ENCODE data around the gene MAPK10. TPM values are rescaled to one million over a fixed set of nuclear protein-coding genes. Genes with fewer than 3 reads are reported as not detected.

MAPK10 gene
- total RNA-seq, 6 experiments from 2014 or later, result 0.79 to 1.8 (median 1.1) TPM

DNA sequence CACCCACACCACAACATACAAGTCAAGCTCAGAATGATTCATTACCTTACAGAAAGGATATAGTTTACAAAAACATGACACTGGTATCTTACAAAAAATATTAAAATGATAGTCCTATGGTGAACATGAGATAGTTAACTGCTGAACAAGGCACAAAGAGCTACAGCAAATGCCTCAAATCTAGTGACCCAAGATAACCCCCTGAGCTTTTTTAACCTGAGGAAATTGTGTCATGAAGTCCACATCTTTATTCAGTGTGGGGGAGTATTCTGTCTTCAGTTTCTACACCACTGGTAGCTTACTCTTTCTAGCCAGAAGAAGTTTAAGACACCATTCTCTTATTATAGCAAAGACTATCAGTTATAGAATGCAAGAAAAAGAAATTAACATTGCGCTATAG, 218.7 kb downstream of the MAPK10 start:
- Mint-ChIP-seq H3K27me3 (ENCODE audit: insufficient read depth) (no peaks in the 10 kb centered on the region), H3K9me3 (no peaks in the 10 kb centered on the region), H3K27ac (no peak overlapping the region), H3K4me1 (ENCODE audit: low read depth) (no peaks in the 10 kb centered on the region), H3K36me3 (ENCODE audit: low read depth) (no peaks in the 10 kb centered on the region), H3K4me3 (no peak overlapping the region)
- DNase-seq, result no peak
- TF ChIP-seq, protein P1, sequence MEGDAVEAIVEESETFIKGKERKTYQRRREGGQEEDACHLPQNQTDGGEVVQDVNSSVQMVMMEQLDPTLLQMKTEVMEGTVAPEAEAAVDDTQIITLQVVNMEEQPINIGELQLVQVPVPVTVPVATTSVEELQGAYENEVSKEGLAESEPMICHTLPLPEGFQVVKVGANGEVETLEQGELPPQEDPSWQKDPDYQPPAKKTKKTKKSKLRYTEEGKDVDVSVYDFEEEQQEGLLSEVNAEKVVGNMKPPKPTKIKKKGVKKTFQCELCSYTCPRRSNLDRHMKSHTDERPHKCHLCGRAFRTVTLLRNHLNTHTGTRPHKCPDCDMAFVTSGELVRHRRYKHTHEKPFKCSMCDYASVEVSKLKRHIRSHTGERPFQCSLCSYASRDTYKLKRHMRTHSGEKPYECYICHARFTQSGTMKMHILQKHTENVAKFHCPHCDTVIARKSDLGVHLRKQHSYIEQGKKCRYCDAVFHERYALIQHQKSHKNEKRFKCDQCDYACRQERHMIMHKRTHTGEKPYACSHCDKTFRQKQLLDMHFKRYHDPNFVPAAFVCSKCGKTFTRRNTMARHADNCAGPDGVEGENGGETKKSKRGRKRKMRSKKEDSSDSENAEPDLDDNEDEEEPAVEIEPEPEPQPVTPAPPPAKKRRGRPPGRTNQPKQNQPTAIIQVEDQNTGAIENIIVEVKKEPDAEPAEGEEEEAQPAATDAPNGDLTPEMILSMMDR (IDR thresholded peaks at IDR 0.05), result no peak

DNA sequence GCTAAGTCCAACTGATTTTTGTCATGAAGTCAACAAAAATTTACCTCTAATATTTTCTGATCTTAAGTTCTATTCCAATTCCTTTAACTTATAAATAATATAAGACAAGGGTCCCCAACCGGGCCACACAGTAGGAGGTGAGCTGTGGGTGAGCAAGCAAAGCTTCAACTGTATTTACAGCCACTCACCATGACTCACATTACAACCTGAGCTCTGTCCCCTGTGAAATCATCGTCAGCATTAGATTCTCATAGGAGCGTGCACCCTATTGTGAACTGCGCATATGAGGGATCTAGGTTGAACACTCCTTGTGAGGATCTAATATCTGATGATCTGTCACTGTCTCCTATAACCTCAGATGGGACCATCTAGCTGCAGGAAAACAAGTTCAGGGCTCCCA, 227.4 kb downstream of the MAPK10 start:
- H3K4me3 Mint-ChIP-seq, result no peak overlapping the region
- TF ChIP-seq, protein P1 (IDR thresholded peaks at IDR 0.05), result no peak
- DNase-seq, result no peak
- H3K4me1 Mint-ChIP-seq (ENCODE audit: low read depth), result peaks cover 8% of the 10 kb centered on the region; the same call in 1 of the 2 replicates
- peaks cover 3% of the 10 kb centered on the region; the same call in 1 of the 2 replicates for H3K27me3 Mint-ChIP-seq (ENCODE audit: insufficient read depth)
- H3K9me3 Mint-ChIP-seq, result no peaks in the 10 kb centered on the region
- no peaks in the 10 kb centered on the region for H3K36me3 Mint-ChIP-seq (ENCODE audit: low read depth)
- no peak overlapping the region for H3K27ac Mint-ChIP-seq

DNA sequence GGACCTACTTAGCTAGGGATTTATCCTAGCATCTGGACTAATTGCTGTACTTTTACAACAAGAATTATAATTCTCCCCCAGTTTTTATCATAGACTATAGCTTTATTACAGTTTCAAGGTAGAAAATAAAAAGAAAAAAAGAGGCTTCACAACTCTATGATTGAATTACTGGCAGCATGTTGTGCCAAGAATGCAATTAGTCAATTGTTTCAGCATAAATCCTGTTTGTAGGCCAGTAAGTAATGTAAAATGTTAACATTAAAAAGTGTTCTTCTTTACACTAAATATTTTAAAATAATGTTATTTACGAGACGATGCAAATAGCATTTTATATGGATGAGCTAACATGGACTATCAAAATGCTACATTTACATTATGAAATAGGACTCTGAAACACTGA, 228.4 kb downstream of the MAPK10 start:
- TF ChIP-seq, protein P1 (IDR thresholded peaks at IDR 0.05), result no peak
- H3K9me3 Mint-ChIP-seq, result no peaks in the 10 kb centered on the region
- H3K4me3 Mint-ChIP-seq, result no peak overlapping the region
- peaks cover 3% of the 10 kb centered on the region; the same call in 1 of the 2 replicates for H3K27me3 Mint-ChIP-seq (ENCODE audit: insufficient read depth)
- H3K4me1 Mint-ChIP-seq (ENCODE audit: low read depth), result peaks cover 8% of the 10 kb centered on the region; the same call in 1 of the 2 replicates
- no peaks in the 10 kb centered on the region for H3K36me3 Mint-ChIP-seq (ENCODE audit: low read depth)
- no peak overlapping the region for H3K27ac Mint-ChIP-seq
- no peak for DNase-seq

DNA sequence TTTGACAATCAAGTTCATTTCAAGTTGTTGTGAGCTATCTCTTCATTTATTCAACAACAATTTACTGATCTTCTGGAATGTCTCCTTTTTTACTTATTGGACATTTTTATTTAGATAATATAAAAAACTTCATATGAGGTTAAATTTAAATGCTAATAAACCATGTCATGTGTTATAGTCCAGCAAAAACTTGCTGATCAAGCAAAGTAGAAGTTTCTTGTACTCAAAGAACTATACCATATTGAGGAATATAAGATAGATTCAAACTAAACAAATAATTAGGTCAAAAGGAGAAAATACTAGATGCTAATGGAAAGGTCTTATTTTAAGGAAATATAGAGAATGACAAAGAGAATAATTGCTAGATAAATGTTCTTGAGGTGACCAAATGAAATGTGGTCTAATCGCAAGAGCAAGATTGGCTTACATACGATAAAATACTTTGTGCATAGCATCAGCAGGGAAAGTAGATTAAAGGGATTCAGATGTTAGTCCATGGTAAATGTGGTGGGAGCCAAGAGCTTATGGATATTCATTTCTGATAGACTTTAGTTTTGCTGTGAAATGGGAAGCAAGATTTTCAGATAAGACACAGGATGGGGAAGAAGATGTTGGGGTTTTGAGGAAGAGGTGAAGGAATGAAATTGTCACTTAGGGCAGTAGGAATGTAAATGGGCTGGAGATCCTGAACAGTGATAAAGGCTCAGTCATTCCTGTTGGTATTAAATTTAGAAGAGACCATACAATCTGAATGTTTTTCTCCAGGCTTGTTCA, 229.5 kb downstream of the MAPK10 start:
- TF ChIP-seq, protein P1 (IDR thresholded peaks at IDR 0.05), result no peak
- Mint-ChIP-seq H3K4me1 (ENCODE audit: low read depth) (peaks cover 8% of the 10 kb centered on the region; the same call in 1 of the 2 replicates), H3K36me3 (ENCODE audit: low read depth) (no peaks in the 10 kb centered on the region), H3K9me3 (no peaks in the 10 kb centered on the region), H3K27me3 (ENCODE audit: insufficient read depth) (no peaks in the 10 kb centered on the region), H3K27ac (no peak overlapping the region), H3K4me3 (peak overlapping the region; percentile 25)
- no peak for DNase-seq

DNA sequence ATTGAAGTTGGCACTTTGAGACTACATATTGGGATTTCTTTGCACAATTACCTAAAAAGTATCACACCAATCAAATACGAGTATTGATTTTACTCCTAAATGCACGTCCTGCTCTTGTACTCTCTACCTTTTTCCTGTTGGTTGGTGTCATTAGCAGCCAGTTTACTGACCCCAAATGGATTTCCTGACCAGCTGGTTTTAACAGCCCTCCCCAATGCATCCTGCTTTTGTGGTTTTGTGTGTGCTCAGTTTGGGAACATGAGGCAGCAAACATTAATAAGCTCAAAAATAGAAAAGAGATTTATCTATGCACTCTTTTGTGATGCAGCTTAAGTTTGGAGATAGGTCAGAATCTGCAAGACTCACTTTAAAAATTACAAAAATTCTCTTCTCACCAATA, 230.3 kb downstream of the MAPK10 start:
- H3K36me3 Mint-ChIP-seq (ENCODE audit: low read depth), result no peaks in the 10 kb centered on the region

More for the DNA sequence above, 230.3 kb downstream of the MAPK10 start:
- Mint-ChIP-seq H3K27ac (no peak overlapping the region), H3K9me3 (no peaks in the 10 kb centered on the region), H3K4me1 (ENCODE audit: low read depth) (peaks cover 8% of the 10 kb centered on the region; the same call in 1 of the 2 replicates), H3K4me3 (no peak overlapping the region), H3K27me3 (ENCODE audit: insufficient read depth) (no peaks in the 10 kb centered on the region)
- DNase-seq, result no peak
- TF ChIP-seq, protein P1 (IDR thresholded peaks at IDR 0.05), result no peak
